HFFc6 (cell line): ENCODE data around the gene LAMB4. TPM values are rescaled to one million over a fixed set of nuclear protein-coding genes. Genes with fewer than 3 reads are reported as not detected.

ENCODE experiments used
- DNase-seq: peaks from one replicate; pipeline ENCODE4 v3.0.0-alpha.2; 2018
- H3K27ac Mint-ChIP-seq: 2 replicates; pipeline ENCODE4 v1.8.0; 2020; ENCODE audit warnings: mild to moderate bottlenecking, mixed read lengths
- H3K27me3 Mint-ChIP-seq: 2 replicates; pipeline ENCODE4 v1.8.0; 2021; ENCODE audit warnings: mild to moderate bottlenecking, moderate library complexity, mixed read lengths; ENCODE audit not compliant: insufficient read depth
- H3K36me3 Mint-ChIP-seq: 2 replicates; pipeline ENCODE4 v1.8.0; 2021; ENCODE audit warnings: low read depth, mixed read lengths
- H3K4me1 Mint-ChIP-seq: 2 replicates; pipeline ENCODE4 v1.8.0; 2020; ENCODE audit warnings: low read depth, mixed read lengths
- H3K4me3 Mint-ChIP-seq: 2 replicates; pipeline ENCODE4 v1.8.0; 2020; ENCODE audit warnings: mild to moderate bottlenecking, moderate library complexity, mixed read lengths
- H3K9me3 Mint-ChIP-seq: 2 replicates; pipeline ENCODE4 v1.8.0; 2020; ENCODE audit warnings: mild to moderate bottlenecking, mixed read lengths
- total RNA-seq, 6 experiments: library from RNA; stranded (reverse); fragmentation: NEBNext Ultra II Directional; extraction: Animal tissue kit (Norgen Biotek cat#: 25700); gene quantifications; 2 replicates in 1 of 6; 3 replicates in 5 of 6; pipeline ENCODE4 v1.2.3, GENCODE V29; 2021
- TF ChIP-seq, protein P1 (sequence below): fragments of 200-600 bp; sonication (generic); IDR thresholded peaks from 2 replicates; pipeline ENCODE4 v1.5.0; 2021; ENCODE audit warnings: antibody characterized with exemption, mild to moderate bottlenecking

The LAMB4 gene
- total RNA-seq, 6 experiments from 2014 or later, result 0.16 to 0.24 TPM; not detected in 4

DNA sequence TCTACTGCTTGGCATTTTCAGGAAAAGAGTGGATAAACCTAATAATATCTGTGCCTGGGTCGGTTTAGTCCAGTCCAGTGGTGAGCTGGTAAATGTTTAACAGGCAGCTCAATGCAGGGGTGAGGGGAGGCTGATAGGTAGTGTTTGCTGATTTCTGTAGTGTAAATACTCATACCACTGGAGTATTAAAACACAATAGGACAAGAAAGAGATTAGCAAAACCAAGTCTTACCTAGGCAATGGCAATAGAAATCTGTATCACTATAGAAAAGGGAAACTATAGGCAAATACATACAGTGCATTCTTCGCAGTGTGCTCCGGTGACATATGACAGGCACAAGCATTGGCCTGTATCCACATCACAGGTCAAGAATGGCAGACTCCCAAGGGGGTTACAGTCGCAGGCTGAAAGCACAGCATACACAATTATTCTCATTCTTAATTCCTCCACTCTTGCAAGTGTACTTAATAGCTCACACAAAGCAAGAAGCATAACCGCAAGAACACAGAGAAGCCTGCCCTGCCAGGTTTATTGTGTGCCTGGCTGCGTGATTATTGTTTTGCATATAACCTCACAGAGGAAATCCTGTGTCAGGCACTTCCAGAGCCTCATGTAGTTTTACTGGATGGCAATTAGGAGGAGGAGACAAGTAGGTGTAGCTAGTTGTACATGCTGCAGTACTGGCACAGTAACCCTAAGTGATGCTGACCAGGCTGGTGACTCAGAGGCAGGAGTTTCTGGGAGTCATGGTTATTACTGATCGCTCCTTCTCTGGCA lies 35.0 kb downstream of the LAMB4 start:
- no peaks in the 10 kb centered on the region for H3K36me3 Mint-ChIP-seq
- peak overlapping the region; percentile 90 for H3K27ac Mint-ChIP-seq
- TF ChIP-seq, protein P1, sequence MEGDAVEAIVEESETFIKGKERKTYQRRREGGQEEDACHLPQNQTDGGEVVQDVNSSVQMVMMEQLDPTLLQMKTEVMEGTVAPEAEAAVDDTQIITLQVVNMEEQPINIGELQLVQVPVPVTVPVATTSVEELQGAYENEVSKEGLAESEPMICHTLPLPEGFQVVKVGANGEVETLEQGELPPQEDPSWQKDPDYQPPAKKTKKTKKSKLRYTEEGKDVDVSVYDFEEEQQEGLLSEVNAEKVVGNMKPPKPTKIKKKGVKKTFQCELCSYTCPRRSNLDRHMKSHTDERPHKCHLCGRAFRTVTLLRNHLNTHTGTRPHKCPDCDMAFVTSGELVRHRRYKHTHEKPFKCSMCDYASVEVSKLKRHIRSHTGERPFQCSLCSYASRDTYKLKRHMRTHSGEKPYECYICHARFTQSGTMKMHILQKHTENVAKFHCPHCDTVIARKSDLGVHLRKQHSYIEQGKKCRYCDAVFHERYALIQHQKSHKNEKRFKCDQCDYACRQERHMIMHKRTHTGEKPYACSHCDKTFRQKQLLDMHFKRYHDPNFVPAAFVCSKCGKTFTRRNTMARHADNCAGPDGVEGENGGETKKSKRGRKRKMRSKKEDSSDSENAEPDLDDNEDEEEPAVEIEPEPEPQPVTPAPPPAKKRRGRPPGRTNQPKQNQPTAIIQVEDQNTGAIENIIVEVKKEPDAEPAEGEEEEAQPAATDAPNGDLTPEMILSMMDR, result no peak
- no peaks in the 10 kb centered on the region for H3K27me3 Mint-ChIP-seq
- peak overlapping the region; percentile 78 for H3K4me3 Mint-ChIP-seq
- H3K9me3 Mint-ChIP-seq, result no peaks in the 10 kb centered on the region
- DNase-seq, result peak; percentile 91
- H3K4me1 Mint-ChIP-seq, result peaks cover 67% of the 10 kb centered on the region

- Mint-ChIP-seq H3K4me3 (peak overlapping the region; percentile 78), H3K36me3 (no peaks in the 10 kb centered on the region), H3K4me1 (peaks cover 61% of the 10 kb centered on the region), H3K27ac (peak overlapping the region; percentile 90), H3K27me3 (no peaks in the 10 kb centered on the region), H3K9me3 (no peaks in the 10 kb centered on the region)
- DNase-seq, result peak; percentile 35
- TF ChIP-seq, protein P1, result no peak
These were observed 35.8 kb downstream of the LAMB4 start for GRCh38 chr7:108094346-108094745.

GRCh38 chr7:108093851-108094331 lies 36.3 kb downstream of the LAMB4 start:
- DNase-seq, result no peak
- H3K27me3 Mint-ChIP-seq, result no peaks in the 10 kb centered on the region
- H3K9me3 Mint-ChIP-seq, result no peaks in the 10 kb centered on the region
- TF ChIP-seq, protein P1, result no peak
- peak overlapping the region; percentile 90 for H3K27ac Mint-ChIP-seq
- H3K36me3 Mint-ChIP-seq, result no peaks in the 10 kb centered on the region
- H3K4me3 Mint-ChIP-seq, result peak overlapping the region; percentile 78
- H3K4me1 Mint-ChIP-seq, result peaks cover 61% of the 10 kb centered on the region

GRCh38 chr7:108093341-108093740 lies 36.8 kb downstream of the LAMB4 start:
- peaks cover 63% of the 10 kb centered on the region for H3K4me1 Mint-ChIP-seq
- peak overlapping the region; percentile 90; the same call in 1 of the 2 replicates for H3K27ac Mint-ChIP-seq
- H3K4me3 Mint-ChIP-seq, result peak overlapping the region; percentile 59; the same call in 1 of the 2 replicates
- TF ChIP-seq, protein P1, result no peak
- H3K36me3 Mint-ChIP-seq, result no peaks in the 10 kb centered on the region
- DNase-seq, result no peak
- no peaks in the 10 kb centered on the region for H3K27me3 Mint-ChIP-seq
- H3K9me3 Mint-ChIP-seq, result no peaks in the 10 kb centered on the region

DNA sequence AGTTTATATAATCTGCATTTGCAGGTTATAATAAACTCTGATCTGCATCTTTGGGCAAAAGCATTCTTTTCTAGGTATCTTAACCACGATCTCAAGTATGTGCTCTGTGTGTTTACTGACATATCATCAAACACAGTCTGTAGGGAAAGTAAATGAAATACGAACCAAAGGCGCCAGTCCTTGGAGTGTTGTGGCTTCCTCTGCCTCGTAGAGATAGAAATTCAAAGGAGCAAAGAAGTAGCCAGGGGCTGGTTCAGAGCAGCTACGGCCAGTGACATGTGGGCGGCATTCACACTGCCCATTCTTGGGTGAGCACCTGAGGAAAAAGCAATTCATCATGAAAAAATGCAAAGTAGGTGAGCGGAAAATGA lies 38.7 kb downstream of the LAMB4 start:
- Mint-ChIP-seq H3K36me3 (no peaks in the 10 kb centered on the region), H3K27ac (no peak overlapping the region), H3K4me3 (no peak overlapping the region), H3K27me3 (no peaks in the 10 kb centered on the region), H3K4me1 (peaks cover 81% of the 10 kb centered on the region), H3K9me3 (no peaks in the 10 kb centered on the region)
- DNase-seq, result no peak
- TF ChIP-seq, protein P1, result no peak
